SU-DHL-6 (cell line): Measurements from ENCODE around the gene NXN.
"Not testable (repeated sequence)": the region's sequence is repeated elsewhere in the genome, so short reads cannot be mapped to it uniquely, and the experiment has no call there.

Experiments
- H2AFZ ChIP-seq: fragments of 200-600 bp; sonication (generic); 2 replicates; pipeline ENCODE4 v1.6.1; 2014; ENCODE audit warnings: low read depth, mild to moderate bottlenecking, moderate library complexity, mixed read lengths, antibody characterized with exemption, low read length; ENCODE audit not compliant: severe bottlenecking
- H3F3A ChIP-seq: fragments of 200-600 bp; shearing (Covaris generic); 2 replicates; pipeline ENCODE4 v1.6.0; 2016; ENCODE audit warnings: antibody characterized with exemption, mild to moderate bottlenecking; ENCODE audit not compliant: insufficient read depth
- H3K27ac ChIP-seq: fragments of 200-600 bp; sonication (generic); 2 replicates; pipeline ENCODE4 v1.5.1; 2016; ENCODE audit warnings: low read depth, mild to moderate bottlenecking, low read length, moderate library complexity, mixed read lengths
- H3K27me3 ChIP-seq: fragments of 200-600 bp; sonication (generic), shearing (Covaris generic); 2 replicates; pipeline ENCODE4 v1.6.0; 2014; ENCODE audit warnings: mild to moderate bottlenecking, low read length
- H3K36me3 ChIP-seq: fragments of 200-600 bp; sonication (generic); 2 replicates; pipeline ENCODE4 v1.6.1; 2014; ENCODE audit warnings: mild to moderate bottlenecking, low read length, mixed read lengths
- H3K4me2 ChIP-seq: fragments of 300-600, 200-600 bp; shearing (Covaris generic), sonication (generic); 2 replicates; pipeline ENCODE4 v1.6.0; 2014; ENCODE audit warnings: low read length, low read depth, mild to moderate bottlenecking; ENCODE audit not compliant: poor library complexity, severe bottlenecking
- H3K4me3 ChIP-seq: fragments of 200-600 bp; sonication (generic); 2 replicates; pipeline ENCODE4 v1.5.1; 2014; ENCODE audit warnings: antibody characterized with exemption, low read length, mild to moderate bottlenecking, mixed read lengths; ENCODE audit not compliant: insufficient read depth, poor library complexity, severe bottlenecking
- H3K79me2 ChIP-seq: fragments of 200-600 bp; sonication (generic); 2 replicates; pipeline ENCODE4 v1.6.1; 2014; ENCODE audit warnings: mild to moderate bottlenecking, low read length, moderate library complexity; ENCODE audit not compliant: insufficient read depth
- H3K9ac ChIP-seq: fragments of 200-600 bp; sonication (generic); 2 replicates; pipeline ENCODE4 v1.7.0; 2014; ENCODE audit warnings: mild to moderate bottlenecking, low read length
- H3K9me2 ChIP-seq: fragments of 200-600 bp; sonication (generic); replicated peaks from 2 replicates; pipeline ENCODE4 v1.6.1; 2014; ENCODE audit warnings: low read length; ENCODE audit not compliant: insufficient read depth
- H3K9me3 ChIP-seq: fragments of 200-600 bp; sonication (generic); 2 replicates; pipeline ENCODE4 v1.6.1; 2014; ENCODE audit warnings: low read length, mixed read lengths; ENCODE audit not compliant: insufficient read depth
- H4K20me1 ChIP-seq: fragments of 200-600 bp; sonication (generic); 2 replicates; pipeline ENCODE4 v1.6.1; 2014; ENCODE audit warnings: low read depth, mild to moderate bottlenecking, antibody characterized with exemption, low read length, moderate library complexity, mixed read lengths
- EZH2phosphoT487 ChIP-seq: fragments of 200-600 bp; sonication (generic), shearing (Covaris generic); conservative IDR thresholded peaks from 2 replicates; pipeline ENCODE4 v1.6.1; 2018; ENCODE audit warnings: mild to moderate bottlenecking, antibody characterized with exemption, low read length, moderate library complexity, mixed read lengths
- TF ChIP-seq, protein P1 (sequence below): fragments of 200-600 bp; sonication (generic); IDR thresholded peaks from one replicate; pipeline ENCODE4 v1.5.1; 2017; ENCODE audit warnings: antibody characterized with exemption, mild to moderate bottlenecking, low read length, moderate library complexity; ENCODE audit not compliant: insufficient read depth, poor library complexity, severe bottlenecking

Gene NXN

DNA sequence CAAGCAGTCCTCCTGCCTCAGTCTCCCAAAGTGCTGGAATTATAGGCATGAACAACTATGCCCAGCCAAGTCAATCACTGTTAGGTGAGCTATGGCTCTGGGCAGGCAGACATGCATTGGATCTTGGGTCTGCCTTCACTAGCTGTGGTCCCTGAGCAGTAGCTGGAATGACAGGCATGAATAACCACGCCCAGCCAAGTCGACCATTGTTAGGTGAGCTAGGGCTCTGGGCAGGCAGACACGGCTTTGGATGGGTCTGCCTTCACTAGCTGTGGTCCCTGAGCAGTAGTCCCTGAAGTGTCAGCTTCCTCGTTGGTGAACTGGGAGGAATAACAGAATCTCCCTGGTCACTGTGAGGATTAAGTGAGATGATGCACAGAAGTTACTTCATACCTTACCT lies 191.0 kb downstream of the NXN start:
- Histone ChIP-seq H3K9me2 (no peaks in the 10 kb centered on the region), H3K9me3 (no peaks in the 10 kb centered on the region), H3K36me3 (no peaks in the 10 kb centered on the region), H3K79me2 (peaks cover 19% of the 10 kb centered on the region), H3K27me3 (no peaks in the 10 kb centered on the region), H3K4me3 (no peak overlapping the region), H4K20me1 (no peaks in the 10 kb centered on the region), H3K4me2 (no peak overlapping the region), H3F3A (no peaks in the 10 kb centered on the region), H3K9ac (no peak overlapping the region), H3K27ac (no peak overlapping the region), H2AFZ (no peak overlapping the region)
- TF ChIP-seq, protein P1, sequence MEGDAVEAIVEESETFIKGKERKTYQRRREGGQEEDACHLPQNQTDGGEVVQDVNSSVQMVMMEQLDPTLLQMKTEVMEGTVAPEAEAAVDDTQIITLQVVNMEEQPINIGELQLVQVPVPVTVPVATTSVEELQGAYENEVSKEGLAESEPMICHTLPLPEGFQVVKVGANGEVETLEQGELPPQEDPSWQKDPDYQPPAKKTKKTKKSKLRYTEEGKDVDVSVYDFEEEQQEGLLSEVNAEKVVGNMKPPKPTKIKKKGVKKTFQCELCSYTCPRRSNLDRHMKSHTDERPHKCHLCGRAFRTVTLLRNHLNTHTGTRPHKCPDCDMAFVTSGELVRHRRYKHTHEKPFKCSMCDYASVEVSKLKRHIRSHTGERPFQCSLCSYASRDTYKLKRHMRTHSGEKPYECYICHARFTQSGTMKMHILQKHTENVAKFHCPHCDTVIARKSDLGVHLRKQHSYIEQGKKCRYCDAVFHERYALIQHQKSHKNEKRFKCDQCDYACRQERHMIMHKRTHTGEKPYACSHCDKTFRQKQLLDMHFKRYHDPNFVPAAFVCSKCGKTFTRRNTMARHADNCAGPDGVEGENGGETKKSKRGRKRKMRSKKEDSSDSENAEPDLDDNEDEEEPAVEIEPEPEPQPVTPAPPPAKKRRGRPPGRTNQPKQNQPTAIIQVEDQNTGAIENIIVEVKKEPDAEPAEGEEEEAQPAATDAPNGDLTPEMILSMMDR: no peak
- TF ChIP-seq EZH2phosphoT487: no peak

DNA sequence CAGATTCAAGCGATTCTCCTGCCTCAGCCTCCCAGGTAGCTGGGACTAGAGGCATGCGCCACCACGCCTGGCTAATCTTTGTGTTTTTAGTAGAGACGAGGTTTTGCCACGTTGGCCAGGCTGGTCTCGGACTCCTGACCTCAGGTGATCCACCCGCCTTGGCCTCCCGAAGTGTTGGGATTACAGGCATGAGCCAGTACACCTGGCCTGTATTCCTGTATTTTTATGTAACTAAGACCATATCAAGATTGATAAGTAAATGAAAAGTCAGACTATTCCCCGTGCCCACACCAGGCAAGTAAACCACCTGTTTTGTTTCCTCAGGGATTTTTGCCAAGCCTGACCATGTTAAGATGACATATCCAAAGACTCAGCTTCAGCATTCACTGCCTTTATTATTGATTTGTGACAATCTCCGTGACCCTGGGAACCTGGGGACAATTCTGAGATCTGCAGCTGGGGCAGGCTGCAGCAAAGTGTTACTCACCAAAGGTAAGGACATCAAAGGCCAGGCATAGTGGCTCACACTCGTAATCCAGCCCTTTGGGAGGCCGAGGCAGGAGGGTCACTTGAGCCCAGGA lies 191.8 kb downstream of the NXN start:
- Histone ChIP-seq H3K9ac (no peak overlapping the region), H3K4me2 (no peak overlapping the region), H3K9me2 (no peaks in the 10 kb centered on the region), H3K27ac (no peak overlapping the region), H3K27me3 (no peaks in the 10 kb centered on the region), H3F3A (no peaks in the 10 kb centered on the region), H4K20me1 (no peaks in the 10 kb centered on the region), H3K4me3 (no peak overlapping the region), H3K36me3 (no peaks in the 10 kb centered on the region), H2AFZ (no peak overlapping the region), H3K9me3 (no peaks in the 10 kb centered on the region), H3K79me2 (peaks cover 27% of the 10 kb centered on the region)
- no peak for TF ChIP-seq EZH2phosphoT487
- TF ChIP-seq, protein P1: no peak

DNA sequence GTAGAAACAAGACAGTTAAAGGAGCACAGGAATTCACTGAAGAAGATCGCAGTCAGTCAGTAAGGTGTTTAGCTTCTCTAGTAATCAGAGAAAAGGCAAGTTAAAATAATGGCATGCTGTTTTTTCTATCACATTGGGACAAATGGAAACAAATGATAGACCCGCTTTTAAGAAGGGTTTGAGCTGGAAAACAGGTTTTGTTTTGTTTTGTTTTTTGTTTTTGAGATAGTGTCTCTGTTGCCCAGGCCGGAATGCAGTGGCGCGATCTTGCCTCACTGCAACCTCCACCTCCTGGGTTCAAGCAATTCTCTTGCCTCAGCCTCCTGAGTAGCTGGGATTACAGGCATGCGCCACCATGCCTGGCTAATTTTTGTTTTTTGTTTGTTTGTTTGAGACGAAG lies 193.7 kb downstream of the NXN start:
- H3K27ac ChIP-seq, H3K9ac ChIP-seq, H4K20me1 ChIP-seq, H3K36me3 ChIP-seq, H3K4me2 ChIP-seq, H3F3A ChIP-seq, H3K9me3 ChIP-seq, H3K27me3 ChIP-seq, H3K4me3 ChIP-seq, H2AFZ ChIP-seq, H3K9me2 ChIP-seq: not testable (repeated sequence)
- peaks cover 45% of the 10 kb centered on the region for H3K79me2 ChIP-seq

DNA sequence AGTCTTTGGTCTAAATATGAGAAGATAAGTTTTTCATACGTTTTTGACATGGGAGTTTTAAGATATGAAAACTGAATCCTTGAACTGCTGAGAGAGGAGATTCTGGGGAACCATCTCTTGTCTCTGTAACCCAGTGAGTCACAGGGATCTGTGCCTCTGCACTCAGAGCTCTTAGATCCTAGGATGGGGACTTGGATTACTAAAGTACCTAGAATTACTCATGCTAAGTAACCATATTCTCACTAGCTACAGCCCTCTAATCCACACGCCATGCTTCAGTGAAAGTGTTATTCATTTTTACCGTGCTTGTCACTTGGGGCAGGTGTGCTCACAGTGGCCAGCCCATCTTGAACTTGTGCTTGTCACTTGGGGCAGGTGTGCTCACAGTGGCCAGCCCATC lies 195.4 kb downstream of the NXN start:
- H3K9me2 ChIP-seq: no peaks in the 10 kb centered on the region
- H3K36me3 ChIP-seq: no peaks in the 10 kb centered on the region
- H3K79me2 ChIP-seq: peaks cover 62% of the 10 kb centered on the region
- H3K4me3 ChIP-seq: no peak overlapping the region
- H2AFZ ChIP-seq: no peak overlapping the region
- no peaks in the 10 kb centered on the region for H3K9me3 ChIP-seq
- H3K9ac ChIP-seq: no peak overlapping the region
- TF ChIP-seq, protein P1: no peak
- no peak for TF ChIP-seq EZH2phosphoT487
- peak overlapping the region; percentile 75 for H3K4me2 ChIP-seq
- H3F3A ChIP-seq: no peaks in the 10 kb centered on the region
- no peaks in the 10 kb centered on the region for H3K27me3 ChIP-seq
- no peak overlapping the region for H3K27ac ChIP-seq
- H4K20me1 ChIP-seq: no peaks in the 10 kb centered on the region
